Measurements from ENCODE around the gene PHACTR4.
"Not testable (repeated sequence)": the region's sequence is repeated elsewhere in the genome, so short reads cannot be mapped to it uniquely, and the experiment has no call there.

The PHACTR4 gene

DNA sequence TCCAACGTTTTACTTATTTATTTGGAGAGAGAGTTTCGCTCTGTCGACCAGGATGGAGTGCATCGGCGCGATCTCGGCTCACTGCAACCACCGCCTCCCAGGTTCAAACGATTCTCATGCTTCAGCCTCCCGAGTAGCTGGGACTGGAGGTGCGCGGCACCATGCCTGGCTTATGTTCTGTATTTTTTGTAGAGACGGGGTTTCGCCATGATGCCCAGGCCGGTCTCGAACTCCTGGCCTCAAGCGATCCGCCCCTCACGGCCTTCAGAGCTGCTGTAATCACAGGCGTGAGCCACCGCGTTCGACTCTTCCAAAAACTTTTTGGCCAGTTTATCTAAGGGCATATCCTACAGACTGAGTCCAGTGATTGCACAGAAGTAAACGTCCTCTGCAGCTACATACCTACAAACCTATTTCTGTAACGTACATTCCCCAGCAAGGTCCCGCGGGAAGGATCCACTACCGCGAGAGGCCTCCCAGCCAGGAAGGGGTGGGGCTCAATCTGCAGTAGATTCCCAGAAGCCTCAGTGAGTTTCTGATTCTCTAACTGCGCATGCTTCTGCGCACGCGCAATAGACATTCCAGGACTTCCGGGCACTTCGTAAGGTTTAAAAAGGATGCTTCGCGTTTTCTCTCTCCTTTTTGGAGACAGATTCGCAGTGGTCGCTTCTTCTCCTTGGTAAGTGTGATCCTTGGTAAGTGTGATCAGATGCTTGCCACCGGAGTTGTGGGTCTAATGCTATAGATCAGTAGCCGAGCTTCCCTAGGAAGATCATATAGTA, 136.1 kb downstream of the PHACTR4 start, which contains the start of gene RCC1:
TSS of gene RCC1 (plus strand) at position 638 of the 782 bp plus-strand sequence. CDS start 23,824 bp downstream, outside the sequence.
- DNase-seq = peak; percentile 98

DNA sequence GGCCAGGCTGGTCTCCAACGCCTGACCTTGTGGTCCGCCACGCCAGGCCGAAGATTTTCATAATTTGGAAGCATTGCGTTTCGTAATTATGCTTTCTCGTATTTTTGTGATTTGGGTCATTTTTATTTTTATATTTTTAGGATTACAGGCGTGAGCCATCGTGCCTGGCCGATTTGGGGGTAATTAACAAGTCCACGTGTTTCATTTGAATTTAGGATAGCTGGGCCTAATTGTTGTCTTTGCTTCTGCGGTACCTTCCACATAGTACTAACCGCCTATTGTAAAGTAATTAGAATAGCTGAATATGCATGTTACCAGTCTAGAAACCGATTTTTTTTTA, 137.3 kb downstream of the PHACTR4 start:
- no peak for DNase-seq

DNA sequence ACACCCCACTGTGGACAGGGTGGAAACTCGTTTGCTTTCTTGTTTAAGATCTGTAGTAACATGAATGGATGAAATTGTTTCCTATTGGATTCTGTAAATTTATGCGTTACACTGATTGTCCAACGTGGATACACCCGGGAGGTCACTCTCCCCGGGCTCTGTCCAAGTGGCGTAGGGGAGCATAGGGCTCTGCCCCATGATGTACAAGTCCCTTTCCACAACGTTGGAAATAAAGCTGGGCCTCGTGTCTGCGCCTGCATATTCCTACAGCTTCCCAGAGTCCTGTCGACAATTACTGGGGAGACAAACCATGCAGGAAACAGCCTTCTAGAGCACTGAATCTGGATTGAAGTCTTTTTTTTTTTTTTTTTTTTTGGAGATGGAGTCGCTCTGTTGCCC, 137.7 kb downstream of the PHACTR4 start:
- no peak for DNase-seq

DNA sequence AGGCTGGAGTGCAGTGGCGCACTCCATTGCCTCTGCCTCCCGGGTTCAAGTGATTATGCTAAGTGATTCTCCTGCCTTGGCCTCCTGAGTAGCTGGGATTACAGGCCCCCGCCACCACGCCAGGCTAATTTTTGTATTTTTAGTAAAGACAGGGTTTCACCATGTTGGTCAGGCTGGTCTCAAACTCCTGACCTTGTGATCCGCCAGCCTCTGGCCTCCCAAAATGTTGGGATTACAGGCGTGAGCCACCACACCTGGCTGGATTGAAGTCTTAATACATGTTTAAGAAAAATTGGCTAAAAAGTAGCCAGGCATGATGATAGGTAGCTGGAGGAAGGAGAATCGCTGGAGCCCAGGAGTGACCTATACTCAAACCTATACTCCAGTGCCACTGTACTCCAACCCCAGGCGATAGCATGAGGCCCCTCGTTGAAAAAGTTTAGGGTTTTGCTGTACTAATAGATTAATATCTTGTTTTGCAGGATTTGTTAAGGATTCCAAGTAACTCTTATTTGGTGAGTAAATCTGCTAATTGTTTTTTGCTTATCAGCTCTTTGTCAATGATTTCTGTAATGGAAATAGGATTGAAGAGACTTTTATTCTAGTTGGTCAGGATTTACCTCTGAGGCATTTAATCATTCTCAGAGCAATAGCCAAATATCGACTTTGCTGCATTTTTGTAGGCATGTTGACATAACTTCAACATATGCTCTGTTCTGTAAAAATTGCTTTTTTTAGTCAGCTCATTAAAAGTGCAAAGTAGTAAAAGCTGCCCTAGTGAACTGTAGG, 138.3 kb downstream of the PHACTR4 start:
- no peak for DNase-seq

DNA sequence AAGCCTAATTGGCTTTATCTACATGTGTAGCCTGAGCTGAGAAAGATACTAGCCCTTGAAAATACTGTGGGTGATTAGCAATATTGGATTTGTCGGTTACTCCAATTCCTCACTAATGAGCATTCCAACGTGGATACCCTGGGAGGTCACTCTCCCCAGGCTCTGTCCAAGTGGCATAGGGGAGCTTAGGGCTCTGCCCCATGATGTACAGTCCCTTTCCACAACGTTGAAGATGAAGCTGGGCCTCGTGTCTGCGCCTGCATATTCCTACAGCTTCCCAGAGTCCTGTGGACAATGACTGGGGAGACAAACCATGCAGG, 138.9 kb downstream of the PHACTR4 start:
- no peak for DNase-seq

DNA sequence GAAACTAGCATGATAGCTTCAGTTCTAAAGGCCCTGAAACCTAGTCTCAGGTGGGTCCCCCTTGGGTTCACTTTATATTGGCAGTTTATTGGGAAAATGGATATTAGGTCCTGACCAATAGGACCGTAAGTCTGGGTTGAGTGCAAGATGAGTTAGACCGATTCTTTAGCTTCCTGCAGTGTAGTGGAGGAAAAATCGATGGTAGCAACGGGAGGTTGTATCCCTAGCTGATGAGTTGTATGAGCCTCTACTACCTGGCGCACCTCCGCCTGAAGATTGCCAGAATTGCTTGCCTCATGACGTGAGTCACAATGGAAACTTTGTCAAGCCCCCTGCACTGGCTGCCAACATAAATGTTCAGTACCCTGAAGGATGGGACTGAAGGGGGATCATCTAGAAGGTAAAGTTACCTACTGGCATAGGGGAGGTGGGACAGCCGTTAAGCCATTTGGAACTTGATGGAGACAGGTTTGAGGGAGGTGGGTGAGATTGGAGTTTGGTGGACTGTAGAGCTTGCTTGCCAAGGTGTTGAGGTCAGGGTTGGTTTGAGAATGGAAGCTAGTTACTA, 140.2 kb downstream of the PHACTR4 start:
- no peak for DNase-seq

DNA sequence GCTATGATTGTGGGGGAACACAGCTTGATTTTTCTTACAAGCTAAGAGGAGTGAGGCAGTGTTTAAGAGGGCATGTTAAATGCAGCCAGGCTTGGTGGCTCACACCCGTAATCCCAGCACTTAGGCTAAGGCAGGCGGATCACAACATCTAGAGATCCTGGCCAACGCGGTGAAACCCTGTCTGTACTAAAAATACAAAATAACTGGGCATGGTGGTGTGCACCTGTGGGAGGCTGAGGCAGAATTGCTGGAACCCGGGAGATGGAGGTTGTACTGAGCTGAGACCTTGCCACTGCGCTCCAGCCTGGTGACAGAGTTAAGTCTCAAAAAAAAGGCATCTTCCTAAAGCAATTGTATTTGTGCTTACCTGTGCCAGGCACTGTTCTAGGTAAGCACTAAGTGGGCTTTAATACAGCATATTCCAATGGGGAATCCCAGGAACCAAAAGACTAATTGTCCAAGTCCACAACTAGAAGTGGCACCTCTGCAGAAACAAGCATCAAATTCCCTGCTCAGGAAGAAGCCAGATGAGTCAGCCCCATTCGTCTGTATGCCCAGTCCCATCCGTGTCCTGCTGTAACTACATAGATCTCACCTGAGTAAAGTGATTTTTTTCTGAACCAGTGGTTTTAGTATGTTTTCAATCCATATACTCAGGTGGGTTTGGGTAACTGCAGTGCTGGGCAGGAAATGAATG, 140.9 kb downstream of the PHACTR4 start:
- peak; percentile 73 for DNase-seq

DNA sequence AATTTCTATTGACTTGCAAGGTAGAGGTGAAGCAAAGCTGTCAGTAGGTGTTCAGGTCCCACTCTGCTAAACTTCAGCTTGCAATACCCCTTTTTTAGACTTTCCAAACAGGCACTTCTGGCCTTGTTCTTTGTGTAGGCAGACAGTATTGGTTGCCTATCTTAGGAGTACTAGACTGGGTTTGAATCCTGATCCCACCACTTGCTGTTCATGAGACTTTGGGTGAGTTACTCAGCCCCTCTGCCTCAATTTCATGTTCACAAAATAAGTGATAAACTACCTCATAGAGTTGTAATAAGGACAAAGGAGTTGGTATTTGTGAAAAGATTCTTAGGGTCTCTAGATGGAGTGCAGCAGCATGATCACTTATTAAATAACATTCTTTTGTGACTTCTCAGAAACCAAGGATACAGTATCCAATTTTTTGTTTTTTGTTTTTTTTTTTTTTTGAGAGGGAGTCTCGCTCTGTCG, 141.5 kb downstream of the PHACTR4 start:
- DNase-seq = peak; percentile 73

DNA sequence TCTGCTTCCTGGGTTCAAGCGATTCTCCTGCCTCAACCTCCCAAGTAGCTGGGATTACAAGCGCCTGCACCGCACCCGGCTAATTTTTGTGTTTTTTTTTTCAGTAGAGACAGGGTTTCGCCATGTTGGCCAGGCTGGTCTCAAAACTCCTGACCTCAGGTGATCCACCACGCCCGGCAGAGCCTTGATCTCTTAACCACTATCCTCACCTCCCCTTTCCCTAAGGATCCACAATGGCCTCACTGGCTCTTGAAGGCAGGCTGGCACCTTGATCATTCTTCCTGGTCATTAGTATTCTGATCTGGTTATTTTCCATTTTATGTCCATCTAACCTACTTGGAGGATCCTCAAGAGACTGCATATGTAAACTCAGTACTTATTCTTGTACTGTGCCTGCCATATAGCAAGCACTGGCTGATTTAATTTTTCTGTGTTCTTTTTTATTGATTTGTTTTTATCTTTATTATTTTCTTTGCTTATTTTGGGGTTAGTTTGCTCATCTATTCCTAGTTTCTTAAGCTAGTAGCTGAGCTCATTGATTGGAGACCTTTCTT, 142.6 kb downstream of the PHACTR4 start:
- peak; percentile 27 for DNase-seq

DNA sequence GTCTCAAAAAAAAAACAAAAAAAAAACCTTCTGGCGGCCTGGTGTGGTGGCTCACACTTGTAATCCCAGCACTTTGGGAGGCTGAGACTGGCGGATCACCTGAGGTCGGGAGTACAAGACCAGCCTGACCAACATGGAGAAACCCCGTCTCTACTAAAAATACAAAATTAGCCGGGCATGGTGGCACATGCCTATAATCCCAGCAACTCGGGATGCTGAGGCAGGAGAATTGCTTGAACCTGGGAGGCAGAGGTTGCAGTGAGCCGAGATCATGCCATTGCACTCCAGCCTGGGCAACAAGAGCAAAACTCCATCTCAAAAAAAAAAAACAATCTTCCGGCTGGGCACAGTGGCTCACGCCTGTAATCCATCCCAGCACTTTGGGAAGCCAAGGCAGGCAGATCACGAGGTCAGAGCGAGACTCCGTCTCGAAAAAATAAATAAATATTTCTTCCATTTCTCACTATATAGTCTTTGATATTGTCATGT, 144.9 kb downstream of the PHACTR4 start:
- peak; percentile 29 for DNase-seq

DNA sequence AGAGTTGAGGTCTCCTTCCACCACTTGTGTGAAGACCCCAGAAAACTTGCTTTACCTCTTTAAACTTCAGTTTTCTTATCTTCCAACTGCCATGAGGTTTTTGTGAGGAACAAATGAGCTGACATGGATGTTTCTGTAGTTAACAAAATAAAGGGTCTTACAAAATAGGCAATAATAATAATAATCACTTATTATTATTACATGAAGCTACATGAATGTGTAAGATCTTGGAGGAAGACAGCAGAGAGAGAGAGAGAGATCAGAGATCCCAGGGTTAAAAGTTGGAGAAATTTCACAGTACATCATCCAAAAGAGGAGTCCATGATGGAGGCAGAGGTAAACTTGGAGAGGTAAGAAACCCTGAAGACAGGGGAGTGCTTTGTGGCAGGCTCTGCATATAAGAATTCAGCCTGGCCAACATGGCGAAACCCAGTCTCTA, 147.0 kb downstream of the PHACTR4 start:
- no peak for DNase-seq

DNA sequence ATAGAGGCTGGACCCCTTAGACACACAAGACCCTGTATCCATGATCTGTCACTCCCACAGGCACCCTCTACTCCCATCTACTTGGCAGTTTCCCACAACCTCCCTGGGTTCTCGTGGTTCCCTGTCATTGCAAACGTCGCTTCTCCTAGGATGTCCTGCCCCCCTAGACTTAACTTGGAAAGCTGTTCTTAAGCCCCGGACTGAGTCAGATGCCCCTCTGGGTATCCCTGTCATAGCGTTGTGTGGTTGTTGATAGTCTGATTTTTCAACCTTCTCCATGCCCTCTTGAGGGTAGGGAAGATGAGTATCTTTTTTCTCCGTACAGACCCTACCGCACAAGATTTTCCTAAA, 148.1 kb downstream of the PHACTR4 start:
- no peak for DNase-seq

DNA sequence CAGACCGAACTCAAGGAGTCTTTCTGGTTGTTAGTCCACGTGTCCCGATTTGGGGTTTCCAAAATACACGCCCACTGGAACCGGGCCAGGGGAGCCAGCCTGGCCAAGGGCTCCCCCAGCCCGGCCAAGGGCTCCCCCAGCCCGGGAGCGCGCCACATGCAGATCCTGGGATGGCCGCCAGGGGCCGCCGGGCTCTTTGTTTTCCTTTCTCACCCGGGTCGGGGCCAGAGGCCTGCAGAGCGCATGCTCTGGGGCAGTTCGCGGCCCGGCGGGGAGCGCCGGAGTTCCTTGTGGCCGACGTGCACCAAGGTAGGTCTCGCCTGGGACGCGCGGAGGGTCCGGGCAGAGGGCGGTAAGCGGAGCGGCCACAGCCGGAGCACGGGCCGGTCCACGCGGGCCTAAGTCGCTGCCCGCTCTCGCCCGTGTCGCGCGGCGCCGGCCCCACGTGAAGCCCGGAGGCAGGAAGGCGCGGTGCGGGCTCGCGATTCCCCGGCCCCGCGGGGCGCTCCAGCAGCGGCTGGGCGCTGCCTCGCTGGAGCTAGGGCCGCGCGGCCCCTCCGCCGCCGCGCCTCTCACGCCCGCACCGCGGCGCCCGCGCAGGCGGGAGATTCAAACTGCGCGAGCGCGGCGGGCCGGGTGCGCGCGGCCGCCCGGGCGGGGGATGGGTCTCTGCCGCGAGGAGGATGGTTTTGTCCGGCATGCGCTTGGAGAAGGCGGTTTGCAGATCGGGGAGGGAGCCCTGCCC, 148.6 kb downstream of the PHACTR4 start:
- peak; percentile 73 for DNase-seq

DNA sequence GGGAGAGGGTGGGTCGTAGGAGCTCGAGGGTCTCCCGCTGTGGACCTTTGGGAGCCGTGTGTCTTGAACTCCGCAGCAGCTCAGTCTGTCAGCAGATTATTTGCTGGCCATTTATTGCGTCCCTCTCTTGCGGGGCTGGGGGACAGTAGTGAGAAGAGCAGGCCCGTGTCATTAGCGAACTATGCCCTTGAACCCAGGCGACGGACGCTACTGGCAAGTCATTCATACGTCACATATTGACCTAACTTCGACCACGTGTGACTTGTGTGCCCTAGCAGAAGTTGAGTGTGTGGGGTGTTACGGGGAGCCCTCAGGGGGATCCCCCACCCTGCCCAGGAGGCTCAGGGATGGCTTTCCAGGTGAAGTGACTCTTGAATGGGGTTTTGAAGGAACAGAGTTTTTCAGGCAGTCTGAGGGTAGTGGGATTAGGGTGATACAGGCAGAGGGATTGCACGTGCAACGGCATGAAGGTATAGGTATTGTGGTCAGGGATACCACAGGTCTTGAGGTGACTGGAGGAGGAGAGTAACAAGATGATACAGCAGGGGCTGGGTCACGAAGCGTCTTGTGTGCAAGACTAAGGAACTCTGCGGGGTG, 149.3 kb downstream of the PHACTR4 start:
- DNase-seq = peak; percentile 45

DNA sequence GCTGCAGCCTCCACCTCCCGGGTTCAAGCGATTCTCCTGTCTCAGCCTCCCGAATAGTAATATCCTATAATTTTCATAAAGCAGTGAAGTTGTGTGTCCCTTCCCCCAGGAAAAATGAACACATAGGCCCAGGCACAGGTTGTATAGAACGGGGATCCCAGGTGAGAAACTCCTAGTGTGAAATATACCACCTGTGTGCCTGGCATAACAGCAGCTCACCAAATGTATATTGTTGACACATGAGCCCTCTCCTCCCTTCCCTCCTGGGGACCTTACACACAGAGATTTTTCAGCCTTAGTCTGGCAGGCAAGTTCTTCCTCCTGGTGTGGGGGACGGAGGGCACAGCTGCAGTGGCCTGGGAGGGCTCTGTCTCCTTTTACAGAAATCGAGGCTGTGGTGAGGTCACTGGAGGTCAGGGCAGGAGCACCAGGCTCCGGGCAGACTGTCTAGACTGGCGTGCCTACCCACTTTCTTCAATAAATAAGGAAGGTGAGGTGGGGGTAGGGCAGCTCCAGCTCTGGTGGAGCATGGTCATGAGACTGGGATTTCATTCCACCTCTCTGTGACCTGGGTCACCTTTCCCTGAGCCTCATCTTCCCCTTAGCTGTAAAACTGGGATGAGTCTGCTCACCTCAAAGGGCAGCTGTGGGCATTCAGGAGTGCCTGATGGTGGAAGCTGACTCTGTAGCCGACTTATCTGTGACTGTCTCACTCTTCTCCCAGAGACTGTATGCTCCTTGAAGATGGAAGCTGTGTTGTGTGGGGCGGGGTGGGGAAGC, 150.6 kb downstream of the PHACTR4 start:
- no peak for DNase-seq

DNA sequence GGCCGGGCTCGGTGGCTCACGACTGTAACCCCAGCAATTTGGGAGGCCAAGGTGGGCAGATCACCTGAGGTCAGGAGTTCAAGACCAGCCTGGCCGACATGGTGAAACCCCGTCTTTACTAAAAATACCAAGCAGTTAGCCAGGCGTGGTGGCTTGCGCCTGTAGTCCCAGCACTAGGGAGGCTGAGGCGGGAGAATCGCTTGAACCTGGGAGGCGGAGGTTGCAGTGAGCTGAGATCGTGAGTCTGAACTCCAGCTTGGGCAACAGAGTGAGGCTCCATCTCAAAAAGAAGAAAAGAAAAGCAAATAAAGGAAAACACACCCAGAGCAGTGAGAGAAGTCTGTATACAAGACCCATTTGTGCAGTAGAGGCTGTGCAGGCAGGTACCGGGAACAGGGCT, 151.3 kb downstream of the PHACTR4 start:
- not testable (repeated sequence) for DNase-seq

DNA sequence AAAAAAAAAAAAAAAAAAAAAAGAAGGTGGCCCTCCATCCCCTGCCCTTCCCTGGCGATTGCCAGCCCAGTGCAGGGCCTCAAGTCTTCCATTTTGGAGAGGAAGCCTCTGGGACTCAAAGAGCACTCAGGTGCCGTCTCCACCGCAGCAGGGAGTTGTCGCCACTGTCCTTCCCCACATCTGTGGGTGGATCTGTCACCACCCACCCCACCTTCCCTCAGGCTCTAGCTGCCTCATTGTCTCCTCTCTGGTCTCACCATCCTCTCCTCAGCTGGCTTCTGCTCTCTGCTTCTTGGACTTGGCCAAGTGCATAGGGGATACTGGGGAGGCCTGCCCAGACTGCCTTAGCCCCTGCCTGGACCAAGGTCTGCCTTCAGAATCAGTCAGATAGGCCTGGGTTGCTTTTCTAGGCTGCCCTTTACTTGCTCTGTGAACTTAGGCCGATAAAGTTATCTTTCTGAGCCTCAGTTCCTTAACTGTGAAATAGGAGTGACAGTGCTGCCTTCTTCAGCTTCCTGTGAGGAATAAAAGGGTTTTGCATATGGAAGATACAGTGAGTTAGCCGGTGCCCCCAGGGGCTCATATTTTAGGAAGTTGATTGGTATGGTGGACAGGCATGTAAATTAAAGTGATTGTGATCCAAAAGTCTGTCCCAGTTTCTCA, 152.1 kb downstream of the PHACTR4 start:
- DNase-seq = no peak

DNA sequence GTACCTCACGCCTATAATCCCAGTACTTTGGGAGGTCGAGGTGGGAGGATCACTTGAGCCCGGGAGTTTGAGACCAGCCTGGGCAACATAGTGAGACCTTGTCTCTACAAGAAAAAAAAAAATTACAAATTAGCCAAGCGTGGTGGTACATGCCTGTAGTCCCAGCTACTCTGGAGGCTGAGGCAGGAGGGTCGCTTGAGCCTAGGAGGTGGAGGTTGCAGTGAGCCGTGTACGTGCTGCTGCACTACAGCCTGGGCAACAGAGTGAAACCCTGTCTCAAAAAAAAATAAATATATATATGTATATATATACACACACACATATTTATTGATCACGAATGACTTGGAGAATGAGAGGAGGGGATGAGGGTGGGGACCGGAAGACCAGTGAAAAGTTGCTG, 153.0 kb downstream of the PHACTR4 start:
- not testable (repeated sequence) for DNase-seq

DNA sequence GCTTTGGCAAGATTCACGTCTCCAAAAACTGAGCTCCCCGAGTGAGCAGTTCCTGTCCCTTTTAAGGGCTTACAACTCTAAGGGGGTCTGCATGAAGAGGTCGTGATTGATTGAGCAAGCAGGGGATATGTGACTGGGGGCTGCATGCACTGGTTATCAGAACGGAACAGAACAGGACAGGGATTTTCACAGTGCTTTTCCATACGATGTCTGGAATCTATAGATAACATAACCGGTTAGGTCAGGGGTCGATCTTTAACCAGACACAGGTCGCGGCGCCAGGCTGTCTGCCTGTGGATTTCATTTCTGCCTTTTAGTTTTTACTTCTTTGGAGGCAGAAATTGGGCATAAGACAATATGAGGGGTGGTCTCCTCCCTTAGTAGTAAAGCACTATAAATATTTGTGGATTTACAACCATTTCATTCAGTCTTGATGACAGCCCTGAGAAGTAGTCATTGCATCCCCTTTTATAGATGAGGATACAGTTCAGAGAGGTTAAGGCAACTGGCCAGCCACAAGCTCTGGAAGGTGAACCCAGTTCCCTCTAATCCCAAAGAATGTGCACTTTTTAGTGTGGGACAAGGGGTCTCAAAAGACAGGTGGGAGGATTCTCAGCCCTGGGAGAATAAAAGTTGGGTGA, 155.6 kb downstream of the PHACTR4 start:
- not testable (repeated sequence) for DNase-seq

DNA sequence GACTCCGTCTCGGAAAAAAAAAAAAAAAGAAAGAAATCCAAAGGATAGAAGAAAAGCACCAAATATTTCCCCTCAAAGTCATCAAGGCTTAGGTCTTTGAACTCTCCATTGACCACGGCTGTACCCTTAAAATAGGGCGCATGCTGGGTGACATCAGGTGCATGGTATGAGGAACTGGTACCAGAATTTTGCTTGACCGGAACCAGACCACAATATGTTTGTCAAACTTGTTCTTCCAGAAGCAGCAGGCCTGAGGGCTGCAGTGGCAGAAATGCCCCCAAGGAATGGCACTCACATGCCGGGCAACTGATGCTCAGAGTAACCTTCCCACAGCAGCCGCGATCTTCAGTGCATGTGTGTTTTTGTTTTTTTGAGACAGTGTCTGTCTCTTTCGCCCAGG, 157.3 kb downstream of the PHACTR4 start:
- DNase-seq = no peak

All from MV-4-11 (cell line).